GM19240 (cell line): ENCODE measurements around the gene ST6GAL1.

ENCODE experiments used
- DNase-seq: peaks from one replicate; pipeline ENCODE4 v3.0.0; 2011; ENCODE audit warnings: low spot score; ENCODE audit not compliant: insufficient read length

The ST6GAL1 gene

GRCh38 chr3:187104933-187105332, 174.6 kb downstream of the ST6GAL1 start:
- no peak for DNase-seq

GRCh38 chr3:187105700-187106099, 175.4 kb downstream of the ST6GAL1 start:
- DNase-seq: no peak

GRCh38 chr3:187107989-187108388, 177.7 kb downstream of the ST6GAL1 start:
- no peak for DNase-seq

DNA sequence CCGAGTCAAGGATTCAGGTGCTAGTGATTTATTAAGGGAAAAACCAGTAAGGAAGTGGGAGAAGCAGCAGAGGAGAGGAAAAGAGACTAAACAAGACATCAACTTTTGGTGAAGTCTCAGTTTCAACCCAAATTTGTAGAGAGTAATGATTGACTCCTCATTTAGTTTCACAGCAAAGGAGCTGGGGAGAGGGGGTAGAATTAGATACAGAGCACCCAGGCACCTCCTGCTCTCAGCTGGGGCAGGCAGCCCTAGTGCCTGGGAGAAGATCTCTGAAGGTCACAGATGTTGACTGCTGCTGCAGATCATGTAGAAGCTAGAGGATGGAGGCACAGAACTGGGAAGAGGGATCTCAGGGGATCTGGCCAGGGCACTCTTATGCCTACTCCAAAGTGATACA, 179.8 kb downstream of the ST6GAL1 start:
- no peak for DNase-seq

DNA sequence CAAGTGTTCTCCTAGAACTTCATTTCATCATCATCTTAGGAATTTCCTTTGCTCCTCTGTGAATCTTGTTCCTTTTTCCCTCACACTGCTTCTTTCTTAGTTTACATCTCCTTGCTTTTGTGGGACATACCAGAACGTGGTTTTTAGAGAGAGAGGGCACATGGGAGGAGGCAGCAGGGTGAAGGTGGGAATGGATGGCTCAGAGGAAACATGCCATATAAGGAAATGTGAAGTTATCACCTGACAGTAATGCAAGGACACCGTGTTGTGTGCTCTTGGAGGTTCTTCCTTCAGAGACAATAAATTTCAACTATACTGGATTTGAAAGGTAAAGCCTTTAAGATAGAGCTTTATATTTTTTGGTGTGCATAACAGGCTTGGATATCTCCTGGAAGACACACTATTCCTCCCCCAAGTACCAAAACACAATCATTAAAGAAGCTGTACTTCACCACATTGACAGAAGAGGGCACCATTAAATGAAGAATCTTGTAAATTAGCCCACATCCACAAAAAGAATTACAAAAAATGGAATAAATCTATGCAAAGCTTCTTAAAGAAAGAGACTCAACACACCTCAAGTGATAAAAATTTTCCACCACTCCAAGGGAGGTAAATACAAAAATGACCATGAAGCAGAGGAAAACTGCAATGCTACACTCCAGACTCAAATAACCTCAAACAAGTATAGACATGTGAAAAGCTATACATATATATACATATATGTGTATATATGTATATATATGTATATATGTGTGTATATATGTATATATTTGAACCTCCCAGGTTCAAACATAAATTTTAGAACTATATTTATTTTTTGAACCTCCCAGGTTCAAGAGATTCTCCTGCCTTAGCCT, 182.8 kb downstream of the ST6GAL1 start:
- no peak for DNase-seq

GRCh38 chr3:187114511-187114910, 184.2 kb downstream of the ST6GAL1 start:
- no peak for DNase-seq

GRCh38 chr3:187120326-187120725, 190.0 kb downstream of the ST6GAL1 start:
- no peak for DNase-seq

GRCh38 chr3:187122261-187122660, 191.9 kb downstream of the ST6GAL1 start:
- DNase-seq: no peak

DNA sequence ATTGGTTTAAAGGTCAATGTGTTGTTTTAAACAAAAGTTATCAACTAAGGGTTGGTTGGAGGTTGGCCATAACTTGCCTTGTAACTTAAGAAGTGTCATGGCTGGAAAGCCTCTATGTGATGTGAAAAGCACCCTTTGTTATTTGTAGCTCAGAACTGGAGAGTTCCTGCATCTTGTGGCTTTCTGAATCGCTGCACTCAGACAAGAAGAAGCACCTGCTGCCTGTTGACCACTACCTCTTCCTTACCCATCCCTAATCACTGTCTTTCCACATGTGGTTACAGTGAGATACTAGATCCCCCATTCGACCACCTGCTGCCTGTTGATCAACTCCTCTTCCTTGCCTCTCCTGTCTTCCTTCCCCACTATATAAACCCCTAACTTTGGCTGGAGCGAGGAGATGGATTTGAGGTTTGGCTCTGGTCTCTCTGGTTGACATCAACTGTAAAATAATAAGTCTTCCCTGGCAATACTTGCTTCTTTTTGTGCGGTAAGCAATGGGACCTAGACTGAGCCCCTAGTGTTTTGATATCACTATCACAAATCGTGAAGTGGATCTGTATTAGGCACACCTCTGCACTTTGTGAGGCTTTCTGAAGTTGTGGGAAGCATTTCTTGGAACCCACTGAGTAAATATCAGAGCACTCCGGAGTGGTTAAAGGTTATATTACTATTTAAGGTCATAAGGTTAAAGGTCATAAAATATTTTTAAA, 195.1 kb downstream of the ST6GAL1 start:
- DNase-seq: no peak
